SK-N-SH (cell line): ENCODE results near the gene CYB561A3. TPM values are rescaled to one million over a fixed set of nuclear protein-coding genes. Genes with fewer than 3 reads are reported as not detected.

ENCODE experiments used
- CTCF ChIA-PET: fragments of 300-600, 350-600 bp; formaldehyde crosslinking; extraction: SDS; loops from one replicate; lab custom pipeline; 2021; lab: Yijun Ruan, JAX
- POLR2A ChIA-PET: fragments of 350-600 bp; sonication (Branson Sonifier 250); formaldehyde crosslinking; extraction: SDS; loops from one replicate; lab custom pipeline; 2020; ENCODE audit warnings: antibody characterized with exemption, inconsistent platforms; lab: Yijun Ruan, JAX
- DNase-seq: peaks from one replicate; pipeline ENCODE4 v3.0.0; 2012
- H2AFZ ChIP-seq: fragments of 200-600 bp; sonication (generic); 2 replicates; pipeline ENCODE4 v1.8.1; 2016; ENCODE audit warnings: antibody characterized with exemption, mild to moderate bottlenecking, low read depth
- H3F3A ChIP-seq: fragments of 200-600 bp; sonication (generic); replicated peaks from 2 replicates; pipeline ENCODE3; 2016; ENCODE audit warnings: antibody characterized with exemption, mild to moderate bottlenecking; ENCODE audit not compliant: insufficient read depth
- H3K27ac ChIP-seq, 2 experiments: fragments of 200-500 bp in 1 of 2; fragments of 200-600 bp in 1 of 2; sonication (Bioruptor generic) in 1 of 2; sonication (generic), shearing (Covaris generic) in 1 of 2; 2 replicates each; pipeline versions ENCODE4 v1.5.1 to v1.6.1; 2014 to 2016; ENCODE audit warnings: low read depth in 2 of 2, inconsistent platforms in 1 of 2, low read length in 1 of 2, mild to moderate bottlenecking in 1 of 2, mixed read lengths in 1 of 2
- H3K27me3 ChIP-seq: fragments of 200-600 bp; sonication (generic), shearing (Covaris generic); 2 replicates; pipeline ENCODE4 v1.6.1; 2016; ENCODE audit warnings: mixed run types; ENCODE audit not compliant: insufficient read depth
- H3K36me3 ChIP-seq, 2 experiments: fragments of 200-500 bp in 1 of 2; fragments of 200-600 bp in 1 of 2; sonication (Bioruptor generic) in 1 of 2; sonication (generic) in 1 of 2; replicated peaks in 1 of 2; 2 replicates each; pipeline versions ENCODE3 to v1.5.1; 2014 to 2016; ENCODE audit warnings: low read length in 1 of 2, mild to moderate bottlenecking in 1 of 2; ENCODE audit not compliant: insufficient read depth in 2 of 2, control insufficient read depth in 1 of 2
- H3K4me1 ChIP-seq, 2 experiments: fragments of 200-500 bp in 1 of 2; fragments of 200-600 bp in 1 of 2; sonication (Bioruptor generic) in 1 of 2; sonication (generic), shearing (Covaris generic) in 1 of 2; 2 replicates each; pipeline versions ENCODE4 v1.5.1 to v1.6.1; 2014 to 2016; ENCODE audit warnings: low read depth in 1 of 2, low read length in 1 of 2, mixed run types in 1 of 2; ENCODE audit not compliant: insufficient read depth in 2 of 2, control insufficient read depth in 1 of 2
- H3K4me2 ChIP-seq: fragments of 200-600 bp; sonication (generic), shearing (Covaris generic); 2 replicates; pipeline ENCODE4 v1.6.1; 2017; ENCODE audit warnings: mixed run types
- H3K4me3 ChIP-seq, 2 experiments: fragments of 200-500 bp in 1 of 2; fragments of 200-600 bp in 1 of 2; sonication (Bioruptor generic) in 1 of 2; sonication (generic), shearing (Covaris generic) in 1 of 2; 2 replicates each; pipeline versions ENCODE4 v1.5.1 to v1.8.1; 2014 to 2016; ENCODE audit warnings: low read depth in 2 of 2, inconsistent platforms in 1 of 2, low read length in 1 of 2, mild to moderate bottlenecking in 1 of 2, mixed read lengths in 1 of 2, moderate library complexity in 1 of 2
- H3K79me2 ChIP-seq: fragments of 200-600 bp; sonication (generic); 2 replicates; pipeline ENCODE4 v1.8.1; 2017; ENCODE audit warnings: mild to moderate bottlenecking; ENCODE audit not compliant: insufficient read depth
- H3K9ac ChIP-seq: fragments of 200-600 bp; sonication (generic); 2 replicates; pipeline ENCODE4 v1.6.1; 2017; ENCODE audit warnings: mixed run types
- H3K9me2 ChIP-seq: fragments of 200-600 bp; sonication (generic); 2 replicates; pipeline ENCODE4 v1.6.1; 2017; ENCODE audit warnings: mixed run types
- H3K9me3 ChIP-seq: fragments of 200-600 bp; sonication (generic); 2 replicates; pipeline ENCODE4 v1.6.1; 2017; ENCODE audit warnings: mixed run types, mild to moderate bottlenecking, moderate library complexity
- H4K20me1 ChIP-seq: fragments of 200-600 bp; sonication (generic); 2 replicates; pipeline ENCODE4 v1.6.1; 2017; ENCODE audit warnings: mild to moderate bottlenecking, mixed run types; ENCODE audit not compliant: insufficient read depth
- EP300 ChIP-seq, 2 experiments: IDR thresholded peaks; 2 replicates each; pipeline versions ENCODE4 v1.4.0 to v1.6.1; 2012; ENCODE audit warnings: borderline replicate concordance in 1 of 2, low read depth in 1 of 2, low read length in 1 of 2
- EZH2phosphoT487 ChIP-seq: fragments of 200-600 bp; sonication (generic); IDR thresholded peaks from 2 replicates; pipeline ENCODE4 v1.6.1; 2017; ENCODE audit warnings: low read depth, mixed run types, mild to moderate bottlenecking, antibody characterized with exemption, moderate library complexity, borderline replicate concordance
- FOSL2 ChIP-seq: IDR thresholded peaks from 2 replicates; pipeline ENCODE4 v1.4.0; 2012; ENCODE audit warnings: low read depth, mild to moderate bottlenecking, moderate library complexity, borderline replicate concordance
- FOXJ3 ChIP-seq: sonication (generic); formaldehyde crosslinking; IDR thresholded peaks from 2 replicates; pipeline ENCODE4 v1.5.1; 2020; ENCODE audit warnings: mild to moderate bottlenecking, missing genetic modification reagents
- GABPA ChIP-seq: IDR thresholded peaks from 2 replicates; pipeline ENCODE4 v1.4.0; 2012; ENCODE audit warnings: low read depth, mild to moderate bottlenecking
- JUND ChIP-seq: IDR thresholded peaks from 2 replicates; pipeline ENCODE4 v1.4.0; 2012
- MEF2A ChIP-seq: IDR thresholded peaks from 2 replicates; pipeline ENCODE4 v1.4.0; 2012; ENCODE audit warnings: low read depth, borderline replicate concordance
- MXI1 ChIP-seq: IDR thresholded peaks from 2 replicates; pipeline ENCODE4 v1.6.1; 2012; ENCODE audit warnings: mild to moderate bottlenecking, low read depth, low read length, improper control_type of control experiment
- NFIC ChIP-seq: IDR thresholded peaks from 2 replicates; pipeline ENCODE4 v1.4.0; 2012; ENCODE audit warnings: borderline replicate concordance
- NRF1 ChIP-seq: IDR thresholded peaks from 2 replicates; pipeline ENCODE4 v1.6.1; 2012; ENCODE audit warnings: low read depth, mild to moderate bottlenecking, low read length
- PBX3 ChIP-seq: IDR thresholded peaks from 2 replicates; pipeline ENCODE4; 2012
- POLR2AphosphoS5 ChIP-seq: IDR thresholded peaks from 2 replicates; pipeline ENCODE4 v1.6.1; 2012; ENCODE audit warnings: low read depth, low read length
- RAD21 ChIP-seq: IDR thresholded peaks from 2 replicates; pipeline ENCODE4 v1.6.1; 2012; ENCODE audit warnings: mild to moderate bottlenecking, low read length
- REST ChIP-seq: IDR thresholded peaks from 2 replicates; pipeline ENCODE4 v1.6.1; 2012; ENCODE audit warnings: mild to moderate bottlenecking, low read depth, low read length, moderate library complexity
- SMC3 ChIP-seq: IDR thresholded peaks from 2 replicates; pipeline ENCODE4 v1.6.1; 2012; ENCODE audit warnings: low read depth, low read length, improper control_type of control experiment
- TAF1 ChIP-seq: IDR thresholded peaks from 2 replicates; pipeline ENCODE4 v1.6.1; 2012; ENCODE audit warnings: low read depth, mild to moderate bottlenecking, low read length, moderate library complexity, borderline replicate concordance
- TCF12 ChIP-seq: IDR thresholded peaks from 2 replicates; pipeline ENCODE4 v1.4.0; 2012
- TEAD4 ChIP-seq: IDR thresholded peaks from 2 replicates; pipeline ENCODE4 v1.4.0; 2012; ENCODE audit warnings: mild to moderate bottlenecking, borderline replicate concordance; ENCODE audit not compliant: insufficient read depth
- ZBTB33 ChIP-seq: IDR thresholded peaks from 2 replicates; pipeline ENCODE4 v1.4.0; 2012; ENCODE audit warnings: low read depth, borderline replicate concordance
- WGBS: methylation state at CpG from one replicate; pipeline ENCODE4 v1.1.6; 2017; ENCODE audit warnings: low lambda C conversion rate; 5-methylcytosine and 5-hydroxymethylcytosine counted together
- polyA plus RNA-seq, 3 experiments: library from polyadenylated mRNA; depleted of rRNA; stranded (reverse); fragments of >200 nt; gene quantifications; 2 replicates each; pipeline ENCODE4 v1.2.3, GENCODE V29; 2012

Gene CYB561A3
- polyA plus RNA-seq, 1 of the 3 experiments (the other 2 are of a cell fraction), result 76.4 TPM

GRCh38 chr11:61305417-61305816 is 56.3 kb downstream of the CYB561A3 start:
- Histone ChIP-seq H3K36me3 (peaks cover 55 to 91% of the 10 kb centered on the region in 2 experiments), H3K4me2 (no peak overlapping the region), H3K27me3 (no peaks in the 10 kb centered on the region), H4K20me1 (no peaks in the 10 kb centered on the region), H2AFZ (no peak overlapping the region), H3F3A (no peaks in the 10 kb centered on the region), H3K4me1 (no peaks in the 10 kb centered on the region), H3K9me3 (no peaks in the 10 kb centered on the region), H3K4me3 (no peak overlapping the region), H3K9ac (no peak overlapping the region), H3K27ac (no peak overlapping the region), H3K79me2 (no peaks in the 10 kb centered on the region), H3K9me2 (no peaks in the 10 kb centered on the region)
- ChIA-PET POLR2A (no interaction called here), CTCF (no interaction called here)
- 95% methylated on average over 7 of the region's 7 CpGs for WGBS
- no peak for DNase-seq
- TF ChIP-seq RAD21, result no peak
- TF ChIP-seq TEAD4, result no peak
- no peak for TF ChIP-seq REST
- no peak for TF ChIP-seq PBX3
- TF ChIP-seq TCF12, result no peak
- no peak for TF ChIP-seq MXI1
- no peak for TF ChIP-seq FOSL2
- no peak for TF ChIP-seq ZBTB33
- no peak for TF ChIP-seq EP300 (IDR thresholded peaks at IDR 0.05; ENCODE audit: borderline replicate concordance in 1 of 2, low read depth in 1 of 2, low read length in 1 of 2)
- no peak for TF ChIP-seq GABPA
- no peak for TF ChIP-seq TAF1
- TF ChIP-seq POLR2AphosphoS5, result no peak
- TF ChIP-seq EZH2phosphoT487, result no peak
- no peak for TF ChIP-seq JUND
- TF ChIP-seq MEF2A, result no peak
- no peak for TF ChIP-seq NRF1
- TF ChIP-seq FOXJ3 (CRISPR knock-in tag), result no peak
- no peak for TF ChIP-seq NFIC
- TF ChIP-seq SMC3, result no peak
